Measurements from ENCODE around the gene SLC15A4.

The SLC15A4 gene

GRCh38 chr12:128754275-128754674 lies 69.5 kb downstream of the SLC15A4 start:
- DNase-seq (ENCODE audit: low read depth): no peak

- no peak for DNase-seq (ENCODE audit: low read depth)
Measured at GRCh38 chr12:128753438-128753837, 70.3 kb downstream of the SLC15A4 start.

- no peak for DNase-seq (ENCODE audit: low read depth)
Measured at GRCh38 chr12:128752386-128752785, 71.4 kb downstream of the SLC15A4 start.

- no peak for DNase-seq (ENCODE audit: low read depth)
Measured at GRCh38 chr12:128747441-128747840, 76.3 kb downstream of the SLC15A4 start.

- DNase-seq (ENCODE audit: low read depth): no peak
Measured at GRCh38 chr12:128745772-128746689, 77.7 kb downstream of the SLC15A4 start.

- DNase-seq (ENCODE audit: low read depth): no peak
Measured at GRCh38 chr12:128743916-128744315, 79.8 kb downstream of the SLC15A4 start.

Data from EH (cell line).